ENCODE results near the gene FEZF1.
"Not testable (repeated sequence)": the region's sequence is repeated elsewhere in the genome, so short reads cannot be mapped to it uniquely, and the experiment has no call there.

The FEZF1 gene

DNA sequence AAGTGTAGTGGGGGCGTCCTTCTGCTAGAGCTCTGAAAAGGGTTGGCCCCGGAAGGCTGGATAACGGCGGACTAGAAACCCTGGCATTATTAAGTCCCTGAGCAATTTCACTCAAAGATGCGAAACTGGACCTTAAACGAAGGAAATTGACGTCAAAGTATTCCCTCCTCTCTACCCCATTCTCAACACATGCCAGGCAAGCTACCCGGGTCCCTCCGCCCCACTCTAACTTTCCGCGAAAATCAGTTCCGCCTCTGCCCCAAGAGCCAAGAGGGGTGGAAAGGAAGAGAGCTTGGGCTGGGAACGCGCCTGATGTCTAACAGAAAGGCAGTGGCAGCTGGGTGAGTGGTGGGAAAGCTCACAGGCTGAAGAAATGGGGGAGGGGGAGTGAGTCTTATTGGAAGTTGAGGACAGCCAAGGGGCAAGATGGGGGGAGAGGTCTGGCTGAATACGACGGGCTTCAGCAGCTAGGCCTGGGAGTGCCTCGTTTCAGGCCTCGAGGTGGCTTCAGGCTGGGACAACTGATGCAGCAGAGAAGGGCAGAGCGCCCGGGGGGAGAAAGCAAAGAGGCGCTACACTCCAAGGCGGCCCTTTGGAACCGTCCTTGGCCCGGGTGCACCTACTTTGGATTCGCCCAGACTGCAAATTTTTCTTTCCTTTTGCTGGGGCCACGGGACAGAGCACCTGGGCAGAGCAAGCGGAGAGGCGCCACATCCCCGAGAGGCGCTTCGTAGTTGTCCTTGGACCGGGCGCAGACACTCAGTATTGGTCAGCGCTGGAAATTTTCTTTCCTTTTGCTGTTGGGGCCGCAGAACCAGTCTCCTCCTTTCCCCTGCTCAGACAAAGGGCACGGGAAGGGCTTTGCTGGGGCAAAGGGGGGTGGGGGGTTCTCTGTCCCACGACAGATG lies 2.0 kb upstream of the FEZF1 start:
- no peak for DNase-seq

DNA sequence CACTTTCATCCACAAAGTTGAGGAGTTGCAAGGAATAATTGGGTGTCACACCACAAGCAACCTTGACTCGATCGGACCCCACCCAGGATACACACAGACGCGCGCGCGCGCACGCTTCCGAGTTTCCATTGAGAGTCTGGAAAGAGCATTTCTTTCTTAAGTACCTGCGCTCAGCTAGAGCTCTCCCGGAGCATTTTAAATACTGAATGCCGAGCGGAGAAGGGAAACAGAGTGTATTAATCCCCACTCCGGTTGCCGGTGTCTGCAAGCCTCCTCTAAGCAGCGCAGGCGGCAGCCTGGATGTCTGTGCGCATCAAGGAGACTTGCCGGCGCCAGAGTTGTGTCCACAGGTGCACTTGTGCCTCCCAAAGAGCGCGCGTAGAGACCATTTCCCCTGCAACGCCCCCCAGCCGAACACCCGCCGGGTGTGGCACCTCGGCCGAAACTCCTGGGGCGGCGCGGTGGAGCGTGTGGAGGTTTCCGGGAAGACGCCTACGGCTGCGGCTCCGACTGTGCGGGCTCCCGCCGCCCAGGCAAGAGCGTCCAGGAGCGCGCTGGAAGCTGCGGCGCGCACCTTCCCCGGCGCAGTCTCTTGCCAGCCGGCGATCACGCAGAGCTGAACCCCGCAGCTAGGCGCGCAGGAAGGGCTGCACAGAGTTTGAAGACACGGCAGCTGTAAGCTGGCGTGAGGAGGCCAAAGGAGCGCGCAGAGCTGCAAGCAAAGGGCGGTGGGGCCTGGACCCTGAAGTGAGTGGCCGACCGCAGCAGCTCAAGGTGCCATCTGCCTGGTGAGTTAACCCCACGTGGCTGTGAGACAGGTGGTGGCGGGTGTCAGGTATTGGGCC lies 1.1 kb upstream of the FEZF1 start:
- no peak for DNase-seq

DNA sequence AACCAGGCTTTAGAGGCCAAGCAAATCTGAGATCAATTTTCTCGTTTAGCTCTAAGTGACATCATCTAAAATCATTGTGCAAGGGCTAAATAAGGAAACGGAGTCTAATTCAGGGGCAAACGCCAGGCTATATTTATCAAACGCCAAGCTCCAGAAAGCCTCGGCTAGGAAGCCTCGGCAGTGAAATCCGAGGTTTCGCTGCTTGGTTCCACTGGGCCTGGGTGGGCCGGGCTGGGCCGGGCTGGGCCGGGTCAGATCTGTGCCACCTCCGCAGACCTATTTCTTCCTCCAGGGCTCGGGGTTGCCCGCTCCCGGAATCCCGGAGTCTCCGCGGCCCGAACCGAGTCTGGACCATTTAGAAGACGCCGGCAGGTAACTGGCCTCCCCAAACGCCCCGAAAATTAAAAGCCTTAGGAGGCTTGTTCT lies 459 bp upstream of the FEZF1 start:
- DNase-seq: no peak

DNA sequence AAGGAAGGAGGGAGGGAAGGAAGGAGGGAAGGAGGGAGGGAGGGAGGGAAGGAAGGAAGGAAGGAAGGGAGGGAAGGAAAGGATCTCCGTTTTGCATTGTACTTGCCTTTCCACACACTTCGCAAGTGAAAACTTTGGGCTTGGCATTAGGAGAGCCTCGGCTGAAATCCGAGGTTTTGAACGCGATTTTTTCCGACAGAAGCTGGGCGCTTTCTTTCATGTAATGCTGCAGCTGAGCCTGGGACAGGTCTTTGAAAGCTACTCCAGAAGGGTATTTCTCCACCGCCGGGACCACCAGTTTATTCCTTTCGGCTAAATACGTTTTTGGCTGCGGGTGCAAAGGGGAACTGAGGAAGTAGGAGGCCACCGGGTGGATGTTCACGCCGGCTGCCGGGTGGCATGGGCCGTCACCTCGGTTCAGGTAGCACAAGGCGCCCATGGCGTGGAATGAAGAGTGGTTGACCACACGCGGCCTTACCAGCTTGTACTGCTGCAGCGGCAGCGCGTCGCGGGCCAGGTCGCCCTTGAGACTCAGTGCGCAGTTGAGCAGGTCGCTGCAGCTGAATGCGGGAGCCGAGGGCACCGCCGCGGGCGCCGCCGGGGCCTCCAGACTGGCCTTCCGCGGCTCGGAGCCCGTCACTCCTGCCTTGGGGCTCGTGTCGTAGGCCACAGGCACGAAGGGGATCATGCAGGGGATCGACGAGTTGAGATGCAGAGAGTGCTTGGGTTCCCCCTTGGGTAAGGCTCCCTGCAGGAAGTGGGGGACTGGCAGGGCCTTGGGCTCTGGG lies 825 bp downstream of the FEZF1 start:
- DNase-seq: no peak

- no peak for DNase-seq
Observed at GRCh38 chr7:122302761-122303530, 1.6 kb downstream of the FEZF1 start.

- no peak for DNase-seq
Observed at GRCh38 chr7:122301858-122302760, 2.4 kb downstream of the FEZF1 start.

DNA sequence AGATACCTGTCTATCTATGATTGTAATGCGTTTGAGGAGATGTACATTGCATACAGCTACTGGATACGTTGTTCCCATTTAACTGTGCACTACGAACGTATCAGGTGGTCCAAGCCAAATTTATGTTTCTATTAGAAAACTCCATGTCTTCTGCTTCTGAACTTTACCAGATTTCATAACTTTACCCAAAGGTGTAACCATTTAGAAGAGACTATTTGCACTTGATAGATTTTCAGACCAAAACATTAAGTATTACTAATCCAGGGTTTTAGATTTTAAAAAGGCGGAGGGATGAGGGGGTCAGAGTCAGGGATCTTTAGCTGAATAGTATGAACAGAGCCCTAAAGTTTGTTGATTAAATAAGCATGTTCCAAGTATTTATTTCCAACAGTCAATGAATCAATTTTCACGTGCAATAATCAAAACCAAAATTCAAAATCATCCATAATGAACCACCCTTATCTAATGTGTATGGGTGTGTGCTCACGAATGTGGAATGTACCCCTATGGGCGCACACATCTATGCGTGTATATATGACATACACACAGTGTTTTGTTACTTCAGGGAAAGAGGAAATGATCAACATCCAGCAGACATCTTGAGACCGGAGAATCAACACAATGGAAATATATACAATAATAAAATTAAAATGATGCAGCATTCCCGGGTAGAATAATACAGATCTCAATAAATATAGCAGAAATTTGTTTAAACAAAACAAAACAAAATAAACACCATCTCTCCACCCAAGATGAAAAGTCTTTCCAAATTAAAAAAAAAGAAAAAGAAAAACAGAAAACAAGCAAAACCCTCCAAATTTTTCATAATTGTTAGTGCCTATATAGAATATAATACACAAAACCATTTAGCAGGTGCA lies 3.4 kb downstream of the FEZF1 start:
- DNase-seq: no peak

GRCh38 chr7:122300211-122300932 lies 4.2 kb downstream of the FEZF1 start:
- no peak for DNase-seq

GRCh38 chr7:122299624-122300210 lies 4.8 kb downstream of the FEZF1 start:
- DNase-seq: no peak

- DNase-seq: no peak
Observed at GRCh38 chr7:122298618-122299017, 5.9 kb downstream of the FEZF1 start.

DNA sequence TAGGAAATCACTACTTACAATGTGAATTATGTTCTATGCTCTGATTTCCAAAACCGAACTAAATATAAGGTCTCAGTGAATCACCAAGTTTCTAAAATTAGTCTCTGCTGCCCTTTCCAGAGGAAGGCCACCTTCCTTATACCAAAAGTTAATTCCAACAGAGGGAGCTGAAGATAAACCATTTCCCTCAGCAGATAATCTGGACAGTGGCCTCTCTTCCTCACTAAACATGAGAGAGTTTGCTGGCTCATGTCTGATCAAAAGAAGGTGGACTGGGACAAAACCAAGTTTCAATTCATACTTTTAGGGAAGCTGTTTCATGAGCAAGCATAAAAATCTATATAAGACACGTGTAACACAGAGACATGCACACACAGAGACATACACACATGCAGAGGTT lies 6.4 kb downstream of the FEZF1 start:
- DNase-seq: no peak

GRCh38 chr7:122291189-122291588 lies 13.4 kb downstream of the FEZF1 start:
- DNase-seq: no peak

DNA sequence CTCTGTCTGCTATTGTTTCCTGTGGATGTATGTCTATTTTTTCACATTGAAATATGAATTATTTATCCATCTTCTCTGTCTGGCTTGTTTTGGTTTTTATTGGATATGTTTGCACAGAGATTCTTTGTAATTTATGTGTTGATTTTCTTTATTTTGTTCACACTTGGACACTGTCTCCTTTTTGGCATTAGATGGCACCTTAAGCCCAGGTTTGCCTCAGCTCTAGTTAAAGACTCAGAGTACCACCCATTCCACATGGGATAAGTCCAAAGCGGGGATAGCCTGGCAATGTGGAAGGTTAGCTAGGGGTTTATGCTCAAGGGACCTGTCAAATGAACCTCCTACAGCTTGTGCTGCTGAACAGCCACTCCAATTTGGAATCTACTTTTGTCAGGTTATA lies 14.1 kb downstream of the FEZF1 start:
- DNase-seq: no peak

DNA sequence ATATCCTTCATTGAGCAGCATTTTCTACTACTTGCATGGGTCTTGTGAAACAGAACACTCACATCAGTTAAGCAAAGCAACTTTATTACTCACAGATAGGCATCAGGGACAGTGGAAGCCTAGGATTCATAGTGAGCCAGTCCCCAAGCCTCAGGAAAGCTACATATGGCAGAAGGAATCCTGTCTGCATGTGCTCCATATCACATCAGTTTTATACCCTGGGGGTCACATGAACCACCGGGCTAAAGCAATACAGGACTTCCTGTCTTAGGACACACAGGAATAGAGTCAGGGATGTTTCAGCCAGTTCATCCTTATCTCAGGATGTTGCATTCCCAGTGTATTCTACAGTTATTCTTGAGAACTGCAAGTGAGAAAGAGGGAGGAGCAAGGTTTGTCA lies 15.1 kb downstream of the FEZF1 start:
- DNase-seq: no peak

DNA sequence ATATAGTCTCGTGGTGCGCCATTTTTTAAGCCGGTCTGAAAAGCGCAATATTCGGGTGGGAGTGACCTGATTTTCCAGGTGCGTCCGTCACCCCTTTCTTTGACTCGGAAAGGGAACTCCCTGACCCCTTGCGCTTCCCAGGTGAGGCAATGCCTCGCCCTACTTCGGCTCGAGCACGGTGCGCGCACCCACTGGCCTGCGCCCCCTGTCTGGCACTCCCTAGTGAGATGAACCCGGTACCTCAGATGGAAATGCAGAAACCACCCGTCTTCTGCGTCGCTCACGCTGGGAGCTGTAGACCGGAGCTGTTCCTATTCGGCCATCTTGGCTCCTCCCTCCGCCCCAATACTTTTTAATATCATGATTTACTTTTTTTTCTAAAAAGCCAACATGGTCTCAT lies 19.9 kb downstream of the FEZF1 start:
- not testable (repeated sequence) for DNase-seq

DNA sequence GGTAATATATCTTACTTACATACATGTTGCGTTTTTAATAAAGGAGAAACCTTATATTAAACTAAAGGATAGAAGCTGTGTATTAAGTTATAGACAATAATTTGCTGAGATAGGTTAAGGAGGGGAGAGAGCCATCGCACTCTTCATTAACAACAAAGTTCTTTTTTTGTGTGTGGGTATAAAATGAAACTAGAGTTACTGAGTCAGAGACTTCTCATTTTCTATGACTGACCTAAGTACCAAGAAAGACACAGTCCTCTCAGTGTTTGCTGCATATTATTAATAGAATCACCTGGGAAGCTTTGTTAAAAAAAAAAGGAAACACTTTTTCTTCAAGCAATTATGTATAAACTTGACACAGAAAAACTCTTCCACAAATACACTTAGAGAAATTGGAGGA lies 31.4 kb downstream of the FEZF1 start:
- no peak for DNase-seq

GRCh38 chr7:122269241-122269640 lies 35.3 kb downstream of the FEZF1 start:
- DNase-seq: no peak

GRCh38 chr7:122268101-122268500 lies 36.4 kb downstream of the FEZF1 start:
- DNase-seq: no peak

- DNase-seq: no peak
Observed at GRCh38 chr7:122262246-122262645, 42.3 kb downstream of the FEZF1 start.
